GM15510 (cell line): ENCODE measurements around the gene GRIP2.

Experiments used
- POLR2A ChIP-seq: IDR thresholded peaks from 3 replicates; pipeline ENCODE4 v1.6.1; 2011; ENCODE audit warnings: borderline replicate concordance; ENCODE audit not compliant: insufficient read length; ENCODE audit errors: extremely low read depth

Gene GRIP2

GRCh38 chr3:14539742-14540491 is at the start of gene GRIP2:
Gene GRIP2 (minus strand): TSS chr3:14540342. CDS start chr3:14540308, 34 bp downstream.
- no peak for TF ChIP-seq POLR2A

- no peak for TF ChIP-seq POLR2A
Observed at GRCh38 chr3:14588425-14589112, 48.4 kb upstream of the GRIP2 start.

- TF ChIP-seq POLR2A: no peak
Observed at GRCh38 chr3:14587740-14588360, 47.7 kb upstream of the GRIP2 start.

- no peak for TF ChIP-seq POLR2A
Observed at GRCh38 chr3:14586611-14587010, 46.5 kb upstream of the GRIP2 start.

- TF ChIP-seq POLR2A: no peak
Observed at GRCh38 chr3:14583548-14584091, 43.5 kb upstream of the GRIP2 start.

GRCh38 chr3:14582045-14582410 is 41.9 kb upstream of the GRIP2 start:
- no peak for TF ChIP-seq POLR2A

GRCh38 chr3:14581334-14582044 is 41.3 kb upstream of the GRIP2 start:
- no peak for TF ChIP-seq POLR2A

GRCh38 chr3:14577897-14578296 is 37.8 kb upstream of the GRIP2 start:
- no peak for TF ChIP-seq POLR2A

- TF ChIP-seq POLR2A: no peak
Observed at GRCh38 chr3:14576163-14576562, 36.0 kb upstream of the GRIP2 start.

GRCh38 chr3:14574183-14574582 is 34.0 kb upstream of the GRIP2 start:
- no peak for TF ChIP-seq POLR2A

- TF ChIP-seq POLR2A: no peak
Observed at GRCh38 chr3:14573706-14574105, 33.6 kb upstream of the GRIP2 start.

- TF ChIP-seq POLR2A: no peak
Observed at GRCh38 chr3:14570864-14571263, 30.7 kb upstream of the GRIP2 start.

- no peak for TF ChIP-seq POLR2A
Observed at GRCh38 chr3:14570089-14570488, 29.9 kb upstream of the GRIP2 start.

- no peak for TF ChIP-seq POLR2A
Observed at GRCh38 chr3:14569474-14570000, 29.4 kb upstream of the GRIP2 start.
